ENCODE data around the gene ADGRD2.

ADGRD2 gene

GRCh38 chr9:124457079-124457886 lies 7.0 kb downstream of the ADGRD2 start:
- no peak for DNase-seq (ENCODE audit: low read depth)

DNA sequence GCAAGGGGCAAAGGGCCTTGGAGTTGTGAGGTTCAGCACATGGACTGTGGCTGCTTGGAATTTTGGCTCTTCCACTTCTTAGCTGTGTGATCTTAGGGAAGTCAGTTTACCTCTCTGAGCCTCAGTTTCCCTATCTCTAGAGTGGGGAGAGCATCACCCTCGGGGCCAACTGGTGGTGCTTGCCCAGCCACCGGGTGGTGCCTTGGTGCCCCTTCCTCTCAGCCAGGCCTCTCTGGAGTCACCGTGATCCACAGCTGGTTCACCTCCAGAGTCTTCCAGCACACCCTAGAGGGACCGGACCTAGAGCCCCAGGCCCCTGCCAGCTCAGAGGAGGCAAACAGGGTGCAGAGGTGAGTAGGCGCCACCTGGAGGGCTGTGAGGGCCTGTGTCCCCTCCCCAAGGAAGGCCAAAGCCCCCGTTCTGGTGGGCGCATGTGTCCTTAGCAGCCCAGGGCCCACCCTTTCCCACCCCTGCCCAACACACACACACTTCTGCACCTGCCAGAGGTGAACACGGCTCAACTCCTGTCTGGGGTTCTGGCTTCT lies 7.7 kb downstream of the ADGRD2 start:
- no peak for DNase-seq (ENCODE audit: low read depth)

DNA sequence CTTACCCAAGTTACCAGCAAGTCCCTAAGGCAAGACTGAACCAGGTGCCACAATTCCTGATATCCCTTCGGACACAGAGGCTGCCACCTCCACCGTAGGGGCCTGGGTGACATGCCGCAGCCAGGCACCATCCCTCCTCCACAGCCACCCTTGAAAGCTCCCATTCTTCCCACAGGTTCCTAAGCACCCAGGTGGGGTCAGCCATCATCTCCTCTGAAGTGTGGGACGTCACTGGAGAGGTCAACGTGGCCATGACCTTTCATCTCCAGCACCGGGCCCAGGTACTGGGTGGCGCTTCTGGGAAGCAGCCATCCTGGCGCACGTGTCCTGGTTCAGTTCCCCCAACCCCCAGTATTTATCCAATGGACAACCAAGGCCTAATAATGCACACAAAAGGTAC lies 8.2 kb downstream of the ADGRD2 start:
- DNase-seq (ENCODE audit: low read depth) = no peak

DNA sequence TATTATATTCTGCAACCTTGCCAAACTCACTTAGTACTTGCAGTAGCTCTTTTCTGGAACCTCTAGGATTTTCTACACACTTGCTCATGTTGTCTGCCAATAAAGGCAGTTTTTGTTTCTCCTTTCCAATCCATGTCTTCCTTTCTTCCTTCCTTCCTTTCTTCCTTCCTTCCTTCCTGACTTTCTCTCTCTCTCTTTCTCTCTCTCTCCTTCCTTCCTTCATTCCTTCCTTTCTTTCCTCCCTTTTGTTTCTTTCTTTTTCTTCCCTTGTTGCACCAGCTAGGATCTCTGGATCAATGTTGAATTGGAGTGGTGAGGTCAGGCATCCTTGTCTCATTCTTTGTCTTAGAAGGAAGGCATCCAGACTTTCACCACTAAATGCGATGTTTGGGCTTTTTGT lies 12.5 kb downstream of the ADGRD2 start:
- no peak for DNase-seq (ENCODE audit: low read depth)

DNA sequence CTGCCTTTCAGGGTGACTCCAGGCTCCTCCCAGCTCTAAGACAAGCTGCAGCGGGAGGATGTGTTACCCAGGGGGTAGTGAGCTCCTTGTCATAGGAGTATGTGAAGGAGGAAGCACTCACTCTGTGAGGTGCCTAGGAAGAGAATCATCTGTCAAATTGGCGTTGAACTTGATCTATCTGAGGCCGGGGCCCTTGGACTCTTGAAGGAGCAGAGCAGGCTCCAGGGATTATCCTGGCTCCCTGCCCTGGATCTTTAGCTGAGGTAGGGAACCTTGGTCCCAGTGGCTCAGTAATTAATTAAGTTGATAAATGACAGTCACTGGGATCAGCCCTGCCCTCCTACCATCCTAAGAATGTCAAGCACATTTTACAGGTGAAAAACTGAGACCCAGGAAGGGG lies 15.5 kb downstream of the ADGRD2 start:
- DNase-seq (ENCODE audit: low read depth) = no peak

DNA sequence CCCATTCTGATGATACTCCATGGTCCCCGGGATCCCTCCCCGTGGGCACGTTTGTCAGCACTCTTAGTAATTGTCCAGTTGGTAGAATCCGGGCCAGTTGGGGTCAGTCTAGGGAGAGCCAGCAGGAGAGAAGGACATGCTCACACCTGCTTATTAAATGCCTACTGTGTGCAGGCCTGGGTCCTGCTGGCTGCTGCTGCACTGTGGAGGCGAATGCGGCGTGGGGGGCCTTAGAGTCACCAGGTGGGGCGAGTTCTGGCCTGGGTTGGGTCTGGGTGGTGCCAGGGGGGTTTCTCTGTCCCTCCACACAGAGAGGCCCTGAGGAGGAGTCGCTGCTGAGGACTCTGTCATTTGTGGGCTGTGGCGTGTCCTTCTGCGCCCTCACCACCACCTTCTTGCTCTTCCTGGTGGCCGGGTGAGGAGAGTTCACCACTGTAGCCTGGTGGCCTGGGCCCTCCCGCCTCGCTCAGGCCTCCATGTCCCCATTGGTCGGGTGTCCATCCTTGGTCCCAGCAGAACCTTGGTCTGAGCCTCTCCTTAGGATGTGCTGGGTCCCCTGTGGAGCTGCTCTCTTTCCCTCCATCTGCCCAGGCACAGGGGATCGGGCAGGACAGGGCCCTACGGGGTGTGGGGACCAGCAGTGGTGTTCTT lies 17.3 kb downstream of the ADGRD2 start:
- no peak for DNase-seq (ENCODE audit: low read depth)

- no peak for DNase-seq (ENCODE audit: low read depth)
Observed at GRCh38 chr9:124468061-124468740, 17.9 kb downstream of the ADGRD2 start.

DNA sequence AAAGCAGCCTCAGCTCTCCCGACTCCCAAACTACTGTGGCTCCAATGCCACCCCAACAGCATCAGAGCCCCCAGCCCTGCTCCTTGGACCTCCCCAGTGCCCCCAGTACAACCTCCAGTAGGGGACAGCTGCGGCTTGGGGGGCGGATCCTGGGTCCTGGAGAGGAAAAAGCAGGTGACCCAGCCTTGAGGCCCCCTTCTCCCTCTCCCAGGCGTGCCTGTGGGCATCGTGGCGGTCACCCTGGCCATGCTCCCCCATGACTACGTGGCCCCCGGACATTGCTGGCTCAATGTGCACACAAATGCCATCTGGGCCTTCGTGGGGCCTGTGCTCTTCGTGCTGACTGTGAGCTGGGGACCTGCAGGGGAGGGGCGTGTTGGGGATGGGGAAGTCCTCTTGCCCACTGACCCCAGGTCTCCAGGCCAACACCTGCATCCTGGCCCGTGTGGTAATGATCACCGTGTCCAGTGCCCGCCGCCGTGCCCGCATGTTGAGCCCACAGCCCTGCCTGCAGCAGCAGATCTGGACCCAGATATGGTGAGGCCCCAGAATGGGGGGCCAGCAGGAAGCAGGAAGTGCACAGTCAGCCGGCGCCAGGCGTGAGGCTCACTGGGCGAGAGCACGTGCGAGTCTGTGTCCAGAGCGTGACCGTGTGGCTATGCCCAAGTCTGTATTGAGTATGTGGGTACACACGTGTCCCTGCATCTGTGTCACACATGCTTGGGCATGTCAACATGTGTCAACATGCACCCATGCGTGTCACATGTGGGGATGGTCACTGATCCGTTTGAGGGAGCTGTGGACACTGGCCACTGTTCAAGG lies 19.0 kb downstream of the ADGRD2 start:
- no peak for DNase-seq (ENCODE audit: low read depth)

GRCh38 chr9:124470306-124470705 lies 20.1 kb downstream of the ADGRD2 start:
- DNase-seq (ENCODE audit: low read depth) = no peak

GRCh38 chr9:124470726-124471125 lies 20.5 kb downstream of the ADGRD2 start:
- DNase-seq (ENCODE audit: low read depth) = no peak

GRCh38 chr9:124471761-124472160 lies 21.5 kb downstream of the ADGRD2 start:
- DNase-seq (ENCODE audit: low read depth) = no peak

DNA sequence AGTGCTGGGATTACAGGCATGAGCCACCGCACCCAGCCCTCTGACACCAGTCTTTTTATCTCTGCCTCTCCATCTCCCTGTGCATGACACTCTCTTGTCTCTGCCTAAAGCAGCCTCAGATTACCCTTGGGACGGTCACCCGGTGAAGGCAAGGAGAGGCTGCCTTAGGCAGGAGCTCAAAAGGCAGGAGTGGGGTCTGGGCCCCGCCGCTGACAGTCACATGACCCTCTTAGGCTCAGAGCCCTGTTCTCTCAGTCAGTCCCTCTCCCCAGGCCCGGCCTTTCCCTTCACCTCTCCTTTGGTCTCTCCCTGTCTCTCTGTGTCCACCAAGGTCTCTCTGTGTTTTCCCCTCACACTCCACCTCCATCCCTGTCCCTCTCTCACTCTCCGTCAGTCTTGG lies 22.5 kb downstream of the ADGRD2 start:
- no peak for DNase-seq (ENCODE audit: low read depth)

DNA sequence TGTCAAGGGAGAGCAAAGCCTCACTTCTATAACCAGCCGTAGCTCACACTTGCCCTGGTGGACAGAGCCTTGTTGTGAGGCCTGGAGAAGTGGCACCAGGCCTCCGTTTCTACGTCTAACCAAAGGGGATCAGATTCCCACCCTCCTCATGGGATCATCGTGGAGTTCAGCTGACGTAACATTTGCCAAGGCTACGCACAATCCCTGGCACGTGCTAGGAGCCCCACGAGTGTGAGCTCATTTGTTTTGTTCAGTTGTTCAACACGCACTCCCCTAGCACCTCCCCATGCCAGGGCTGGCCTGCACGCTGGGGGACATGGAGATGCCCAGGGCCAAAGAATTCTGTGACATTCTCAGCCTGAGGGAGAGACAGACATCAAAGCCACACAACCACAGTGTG lies 23.1 kb downstream of the ADGRD2 start:
- no peak for DNase-seq (ENCODE audit: low read depth)

- no peak for DNase-seq (ENCODE audit: low read depth)
Observed at GRCh38 chr9:124474151-124474550, 23.9 kb downstream of the ADGRD2 start.

DNA sequence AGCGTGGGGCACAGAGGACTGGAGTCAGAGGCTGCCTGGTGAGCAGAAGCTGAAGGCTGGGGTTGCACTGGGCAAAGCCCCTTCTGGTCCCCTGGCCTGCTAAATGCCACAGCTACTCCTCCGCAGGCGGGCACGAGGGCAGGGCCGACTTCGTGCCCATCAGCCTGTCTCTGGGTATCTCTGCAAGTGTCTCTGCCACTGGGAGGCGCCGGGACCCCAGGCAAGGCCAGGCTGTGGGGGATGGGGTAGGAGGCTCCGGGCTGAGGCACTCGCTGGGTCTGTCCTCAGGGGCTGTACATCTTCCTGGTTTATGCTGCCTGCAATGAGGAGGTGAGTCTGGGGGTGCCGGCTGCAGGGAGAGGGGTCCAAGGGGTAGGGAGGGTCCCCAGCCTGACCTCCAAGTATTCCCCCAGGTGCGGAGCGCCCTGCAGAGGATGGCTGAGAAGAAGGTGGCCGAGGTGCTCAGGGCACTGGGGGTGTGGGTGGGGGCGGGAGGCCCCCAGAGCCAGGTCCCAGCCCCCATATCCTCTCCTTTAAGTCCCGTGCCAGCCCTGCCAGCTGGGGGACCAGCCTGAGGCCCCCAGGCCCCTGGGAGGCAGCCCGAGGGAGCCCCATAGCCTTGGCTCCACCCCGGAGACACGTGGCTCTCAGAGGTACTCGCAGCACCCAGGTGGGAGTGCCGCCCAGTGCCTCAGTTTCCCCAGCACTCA lies 25.1 kb downstream of the ADGRD2 start:
- no peak for DNase-seq (ENCODE audit: low read depth)

DNA sequence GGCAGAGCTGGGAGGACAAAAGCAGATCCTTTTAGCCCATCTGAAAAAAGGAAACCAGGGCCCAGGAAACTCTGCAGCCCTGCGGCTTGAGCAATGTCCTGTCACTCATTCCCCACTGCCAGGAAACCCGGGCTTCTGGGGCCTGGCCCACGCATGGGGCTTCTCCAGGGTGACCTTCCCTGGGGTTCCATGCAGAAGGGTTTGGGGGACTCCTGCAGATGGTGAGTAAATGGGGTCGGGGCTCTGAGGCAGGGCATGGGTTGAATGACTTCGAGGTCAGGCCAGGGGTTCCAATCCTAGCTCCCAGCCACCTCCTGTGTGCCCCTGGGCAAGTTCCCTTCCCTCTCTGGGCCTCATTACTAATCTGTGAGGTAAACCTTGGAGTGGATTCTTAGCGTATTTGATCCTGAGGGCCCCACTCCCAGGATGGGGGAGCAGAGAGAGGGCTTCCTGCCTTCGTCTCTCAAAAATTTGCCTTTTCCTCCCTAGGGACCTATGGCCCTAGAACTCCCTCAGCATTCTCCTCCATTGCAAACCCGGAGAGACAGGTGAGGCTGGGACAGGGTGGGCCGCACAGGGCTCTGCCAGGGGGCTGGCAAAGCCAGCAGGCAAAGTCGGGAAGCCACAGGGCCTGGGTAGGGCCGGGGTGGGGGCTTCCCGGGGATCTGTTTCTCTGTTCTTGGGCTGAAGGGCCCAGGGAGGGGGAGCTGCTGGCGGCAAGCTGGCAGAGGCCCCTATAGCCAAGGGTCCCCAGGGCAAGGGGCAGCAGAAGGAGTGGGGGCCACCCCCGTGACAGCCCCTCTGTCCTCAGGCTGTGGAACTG lies 25.8 kb downstream of the ADGRD2 start:
- DNase-seq (ENCODE audit: low read depth) = no peak

GRCh38 chr9:124477211-124477647 lies 27.0 kb downstream of the ADGRD2 start:
- no peak for DNase-seq (ENCODE audit: low read depth)

DNA sequence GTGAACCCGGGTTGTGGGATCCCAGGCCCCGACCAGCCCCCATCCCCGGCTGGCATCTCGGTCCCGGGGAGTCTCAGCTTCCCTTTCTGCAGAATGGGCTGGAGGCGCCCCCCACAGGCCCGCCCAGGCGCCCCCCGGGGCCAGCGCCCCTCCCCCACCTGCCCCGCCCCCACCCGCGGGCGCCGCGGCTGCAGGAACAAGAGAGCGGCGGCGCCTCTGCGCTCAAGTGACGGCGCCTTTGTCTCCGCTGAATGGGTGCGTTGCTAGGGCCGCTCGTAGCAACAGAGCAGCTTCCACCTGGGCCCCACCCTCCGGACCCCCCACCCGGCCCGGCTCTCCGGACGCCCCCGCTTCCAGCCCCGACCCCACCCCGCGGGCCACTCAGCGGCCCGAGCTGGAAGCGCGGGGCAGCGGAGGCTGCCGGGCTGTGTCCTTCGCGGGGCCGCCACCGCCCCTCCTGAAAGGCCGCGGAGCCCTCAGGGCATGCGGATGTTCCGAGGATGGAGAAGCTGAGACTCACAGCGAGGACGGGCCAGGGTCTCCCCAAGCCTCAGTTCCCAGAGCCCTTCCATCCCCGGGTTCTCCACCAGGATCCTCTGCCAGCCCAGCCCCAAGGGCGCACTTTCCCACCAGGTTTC lies 27.5 kb downstream of the ADGRD2 start:
- DNase-seq (ENCODE audit: low read depth) = no peak

GRCh38 chr9:124478354-124478753 lies 28.1 kb downstream of the ADGRD2 start:
- DNase-seq (ENCODE audit: low read depth) = no peak

DNA sequence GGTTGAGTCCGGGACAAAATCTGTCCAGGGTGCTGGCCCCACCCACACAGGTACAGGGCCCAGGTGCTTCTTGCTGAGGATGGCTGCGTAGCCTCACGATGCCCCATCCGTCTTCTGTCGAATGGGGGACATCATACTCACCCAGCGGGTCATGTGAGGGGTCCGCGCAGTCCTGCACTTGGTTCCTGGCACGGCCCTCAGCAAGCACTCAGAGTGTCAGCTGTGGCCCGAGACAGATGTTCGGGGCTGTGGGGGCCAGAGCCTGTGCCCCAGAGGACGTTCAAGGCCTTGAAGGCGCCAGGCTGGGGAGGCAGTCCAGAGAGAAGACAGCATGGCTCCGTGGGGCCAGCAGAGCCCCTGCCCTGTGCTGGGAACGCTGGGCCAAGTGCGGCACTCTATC lies 29.1 kb downstream of the ADGRD2 start:
- no peak for DNase-seq (ENCODE audit: low read depth)

All from activated T-cell treated with anti-CD3 and anti-CD28 coated beads for 1 hour (primary cell).